Left ventricle myocardium inferior (tissue), 1 donor: ENCODE measurements around the gene TRPM2. TPM values are rescaled to one million over a fixed set of nuclear protein-coding genes. Genes with fewer than 3 reads are reported as not detected.

ENCODE experiments used
- DNase-seq: peaks from one replicate; pipeline ENCODE4 v3.0.0-alpha.2; 2020
- H3K27ac ChIP-seq: fragments of 200-600 bp; replicated peaks from 2 replicates; pipeline ENCODE4 v1.8.0; 2021
- H3K27me3 ChIP-seq: fragments of 200-600 bp; 2 replicates; pipeline ENCODE4 v1.8.0; 2021; ENCODE audit warnings: low read depth
- H3K36me3 ChIP-seq: fragments of 200-600 bp; 2 replicates; pipeline ENCODE4 v1.8.0; 2021
- H3K4me1 ChIP-seq: fragments of 200-600 bp; 2 replicates; pipeline ENCODE4 v1.8.0; 2021
- H3K4me3 ChIP-seq: fragments of 200-600 bp; 2 replicates; pipeline ENCODE4 v1.8.0; 2021; ENCODE audit warnings: mild to moderate bottlenecking, moderate library complexity
- H3K9me3 ChIP-seq: fragments of 200-600 bp; replicated peaks from 2 replicates; pipeline ENCODE4 v1.8.0; 2021
- CTCF ChIP-seq: fragments of 200-600 bp; IDR thresholded peaks from 2 replicates; pipeline ENCODE4 v1.8.0; 2021; ENCODE audit warnings: antibody characterized with exemption, mild to moderate bottlenecking, borderline replicate concordance
- intact Hi-C: fragments of 100-400 bp; cut with micrococcal nuclease; formaldehyde crosslinking; loops from one replicate; pipeline ENCODE4 v1.11.0; 2022
- total RNA-seq: library from RNA; stranded (reverse); fragmentation: NEBNext Ultra II Directional; extraction: Animal tissue kit (Norgen Biotek cat#: 25700); gene quantifications from one replicate; pipeline ENCODE4 v1.2.1, GENCODE V29; 2021
- donor health status: DM: no; HTN: yes; CAD: no; lungs with severe emphysema.

The TRPM2 gene
- total RNA-seq, 1 donor from 2014 or later: 1.8 TPM

DNA sequence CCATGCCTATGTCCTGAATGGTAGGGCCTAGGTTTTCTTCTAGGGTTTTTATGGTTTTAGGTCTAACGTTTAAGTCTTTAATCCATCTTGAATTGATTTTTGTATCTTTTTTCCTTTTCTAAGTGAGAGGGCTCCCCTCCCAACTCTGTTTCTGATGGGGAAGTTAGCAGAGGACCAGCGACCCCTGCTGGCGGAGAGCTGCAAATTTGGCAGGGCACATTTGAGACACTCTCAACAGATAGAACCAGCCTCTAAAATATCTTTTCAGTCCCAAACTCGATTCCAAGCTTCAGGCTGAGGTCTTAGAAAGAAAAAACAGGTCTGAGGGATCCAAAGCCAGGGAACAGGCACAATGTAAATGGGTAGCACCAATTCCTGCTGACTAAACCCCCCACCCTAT is 134.4 kb downstream of the TRPM2 start:
- peaks cover 68% of the 10 kb centered on the region for H3K27me3 ChIP-seq
- no peak overlapping the region for H3K4me3 ChIP-seq
- peaks cover 10% of the 10 kb centered on the region for H3K9me3 ChIP-seq
- peak; percentile 44 for TF ChIP-seq CTCF
- no peaks in the 10 kb centered on the region for H3K36me3 ChIP-seq
- DNase-seq: no peak
- H3K4me1 ChIP-seq: no peaks in the 10 kb centered on the region
- intact Hi-C loops: no loop called here
- no peak overlapping the region for H3K27ac ChIP-seq

- Histone ChIP-seq H3K27me3 (peaks cover 60% of the 10 kb centered on the region), H3K27ac (no peak overlapping the region), H3K9me3 (peaks cover 19% of the 10 kb centered on the region), H3K4me3 (no peak overlapping the region), H3K36me3 (no peaks in the 10 kb centered on the region), H3K4me1 (peaks cover 5% of the 10 kb centered on the region)
- TF ChIP-seq CTCF: no peak
- no peak for DNase-seq
- intact Hi-C loops: no loop called here
Observed at GRCh38 chr21:44489962-44490361, 136.5 kb downstream of the TRPM2 start.

DNA sequence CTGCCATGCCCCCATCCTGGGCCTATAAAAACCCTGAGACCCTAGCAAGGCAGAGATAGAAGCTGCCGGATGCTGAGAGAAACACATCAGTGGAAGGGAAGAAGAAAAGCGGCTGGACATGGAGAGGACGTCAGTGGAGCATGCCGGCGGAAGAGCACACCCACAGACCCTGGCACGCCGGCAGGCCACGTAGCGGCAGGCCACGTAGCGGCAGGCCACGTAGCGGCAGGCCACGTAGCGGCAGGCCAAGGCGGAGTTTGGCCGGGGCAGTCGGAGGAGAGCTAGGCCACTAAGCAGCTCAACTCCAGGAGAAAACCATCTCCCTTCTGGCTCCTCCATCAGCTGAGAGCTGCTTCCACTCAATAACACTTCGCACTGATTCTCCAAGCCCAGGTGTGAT is 137.0 kb downstream of the TRPM2 start:
- peaks cover 9% of the 10 kb centered on the region for H3K4me1 ChIP-seq
- TF ChIP-seq CTCF: no peak
- no peak overlapping the region for H3K4me3 ChIP-seq
- DNase-seq: no peak
- peaks cover 19% of the 10 kb centered on the region for H3K9me3 ChIP-seq
- intact Hi-C loops: no loop called here
- H3K36me3 ChIP-seq: no peaks in the 10 kb centered on the region
- H3K27ac ChIP-seq: no peak overlapping the region
- peaks cover 56% of the 10 kb centered on the region for H3K27me3 ChIP-seq

- peaks cover 19% of the 10 kb centered on the region for H3K9me3 ChIP-seq
- peaks cover 12% of the 10 kb centered on the region for H3K4me1 ChIP-seq
- no peak for DNase-seq
- peaks cover 53% of the 10 kb centered on the region for H3K27me3 ChIP-seq
- no peaks in the 10 kb centered on the region for H3K36me3 ChIP-seq
- H3K27ac ChIP-seq: no peak overlapping the region
- intact Hi-C loops: no loop called here
- TF ChIP-seq CTCF: no peak
- H3K4me3 ChIP-seq: no peak overlapping the region
Observed at GRCh38 chr21:44490816-44491215, 137.4 kb downstream of the TRPM2 start.

Other genes with a start within 250 kb of the TRPM2 start
- 7.4 TPM for gene PWP2, start 246.2 kb upstream of the TRPM2 start, total RNA-seq
- 143 TPM for gene GATD3, start 219.9 kb upstream of the TRPM2 start, total RNA-seq
- gene ICOSLG, start 112.7 kb upstream of the TRPM2 start, total RNA-seq: 4.7 TPM
- gene DNMT3L, start 91.7 kb upstream of the TRPM2 start, total RNA-seq: not detected
- gene AIRE, start 67.7 kb upstream of the TRPM2 start, total RNA-seq: not detected
- gene PFKL, start 53.6 kb upstream of the TRPM2 start, total RNA-seq: 47.7 TPM
- 12.0 TPM for gene CFAP410, start 14.2 kb upstream of the TRPM2 start, total RNA-seq
- 1.8 TPM for gene LRRC3, start 101.9 kb downstream of the TRPM2 start, total RNA-seq
- gene KRTAP10-1, start 186.6 kb downstream of the TRPM2 start, total RNA-seq: not detected
- not detected for gene KRTAP10-2, start 197.9 kb downstream of the TRPM2 start, total RNA-seq
- gene KRTAP10-3, start 205.2 kb downstream of the TRPM2 start, total RNA-seq: not detected
- gene KRTAP10-4, start 220.1 kb downstream of the TRPM2 start, total RNA-seq: not detected
- not detected for gene KRTAP10-5, start 227.0 kb downstream of the TRPM2 start, total RNA-seq
- not detected for gene KRTAP10-6, start 238.9 kb downstream of the TRPM2 start, total RNA-seq
- gene KRTAP10-7, start 247.0 kb downstream of the TRPM2 start, total RNA-seq: not detected